Stomach (tissue), 4 donors: Measurements from ENCODE around the gene PAX5.

ENCODE experiments used
- CTCF ChIP-seq, 7 experiments: fragments of 450-650 bp in 4 of 7; fragments of 200-600 bp in 3 of 7; sonication (generic) in 3 of 7; IDR thresholded peaks; one replicate each; pipeline ENCODE4 v1.5.1; 2016 to 2019; ENCODE audit warnings: antibody characterized with exemption in 7 of 7, control low read depth in 2 of 7, mild to moderate bottlenecking in 1 of 7
- EP300 ChIP-seq: sonication (generic); formaldehyde crosslinking; IDR thresholded peaks from one replicate; pipeline ENCODE4 v1.6.1; 2017; ENCODE audit warnings: antibody characterized with exemption
- POLR2A ChIP-seq, 4 donors: fragments of 450-650 bp; IDR thresholded peaks; one replicate each; pipeline ENCODE4 v1.6.1; 2016; ENCODE audit warnings: antibody characterized with exemption in 4 of 4, control low read depth in 2 of 4, mild to moderate bottlenecking in 1 of 4, moderate library complexity in 1 of 4
- POLR2AphosphoS5 ChIP-seq, 3 donors: sonication (generic); formaldehyde crosslinking; IDR thresholded peaks; one replicate each; pipeline ENCODE4 v1.6.1; 2016; ENCODE audit warnings: antibody characterized with exemption in 3 of 3

GRCh38 chr9:36803961-36804360, 230.1 kb downstream of the PAX5 start:
- TF ChIP-seq POLR2AphosphoS5 (IDR thresholded peaks at IDR 0.05) (no peak), CTCF (IDR thresholded peaks at IDR 0.05) (no peak), POLR2A (IDR thresholded peaks at IDR 0.05) (no peak), EP300 (no peak)
